NCI-H748 treated with DMSO at 0.1 percent for 48 hours (cell line): ENCODE data around the gene MGAT4A.

ENCODE experiments used
- DNase-seq: peaks from one replicate; lab custom pipeline; 2025; lab: John Stamatoyannopoulos, UW

Gene MGAT4A

DNA sequence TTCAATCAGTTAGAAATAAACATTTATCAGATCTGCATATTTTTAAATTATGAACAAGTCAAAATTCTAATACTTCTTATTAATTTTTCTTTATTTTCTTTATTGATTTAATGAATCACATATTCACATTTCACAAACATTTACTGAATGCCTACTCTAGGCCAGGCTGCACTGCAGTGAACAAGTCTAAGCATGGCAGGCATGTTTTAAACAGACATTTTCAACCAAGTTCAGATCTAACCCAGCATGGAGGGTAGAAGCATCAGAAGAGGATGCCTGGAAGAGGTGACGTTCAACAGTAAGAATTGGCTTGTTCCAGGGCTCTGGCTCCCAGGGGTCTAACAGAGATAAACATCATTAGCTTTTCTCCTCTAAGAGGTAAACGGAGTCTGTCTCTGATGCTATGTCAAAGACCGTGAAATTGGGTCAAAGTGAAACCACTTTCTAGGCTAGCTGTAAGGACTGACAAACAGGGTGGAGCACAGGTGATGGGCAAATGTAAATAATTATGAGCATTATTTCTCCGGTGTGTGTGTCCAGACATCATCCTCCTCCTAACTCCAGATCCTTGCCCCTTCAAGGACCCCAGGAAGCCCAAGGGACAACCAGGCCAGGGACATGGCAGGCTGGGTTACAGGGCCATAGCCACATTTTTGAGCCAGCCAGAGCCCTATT, 72.0 kb downstream of the MGAT4A start:
- no peak for DNase-seq

GRCh38 chr2:98656800-98657199, 74.1 kb downstream of the MGAT4A start:
- no peak for DNase-seq

DNA sequence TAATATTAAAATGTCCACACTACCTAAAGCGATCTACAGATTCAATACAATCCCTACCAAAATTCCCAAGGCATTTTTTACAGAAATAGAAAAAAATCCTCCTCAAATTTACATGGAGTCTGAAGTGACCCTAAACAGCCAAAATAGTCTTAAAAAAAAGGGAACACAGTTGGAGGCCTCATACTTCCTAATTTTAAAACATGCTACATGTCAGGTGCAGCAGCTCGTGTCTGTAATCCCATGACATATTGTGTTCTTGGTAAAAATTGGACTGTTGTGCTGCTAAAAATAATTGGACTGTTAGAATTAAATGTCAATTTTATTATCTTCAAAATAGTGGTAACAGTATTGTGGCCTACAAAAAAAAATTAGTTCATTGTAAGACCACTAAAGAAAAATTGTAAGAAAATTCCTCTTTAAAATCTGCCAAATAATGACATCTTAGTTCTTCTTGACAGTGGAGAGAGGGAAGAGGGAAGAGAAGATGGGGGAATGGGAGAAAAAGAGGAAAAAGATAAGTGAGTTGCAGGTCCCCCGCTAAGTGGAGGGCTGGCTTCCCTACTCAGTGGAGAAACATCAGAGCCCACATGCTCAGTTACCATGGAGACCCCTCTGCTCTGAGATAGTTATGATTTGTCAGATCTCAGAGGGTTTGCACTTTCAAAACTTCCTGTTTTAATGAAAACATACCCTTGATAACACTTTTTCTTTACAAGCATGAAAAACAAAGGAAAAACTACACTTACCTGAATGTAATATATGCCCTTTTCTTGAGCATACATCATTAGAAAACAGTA, 76.0 kb downstream of the MGAT4A start:
- no peak for DNase-seq

- DNase-seq = no peak
Observed at GRCh38 chr2:98650998-98651397, 79.9 kb downstream of the MGAT4A start.

DNA sequence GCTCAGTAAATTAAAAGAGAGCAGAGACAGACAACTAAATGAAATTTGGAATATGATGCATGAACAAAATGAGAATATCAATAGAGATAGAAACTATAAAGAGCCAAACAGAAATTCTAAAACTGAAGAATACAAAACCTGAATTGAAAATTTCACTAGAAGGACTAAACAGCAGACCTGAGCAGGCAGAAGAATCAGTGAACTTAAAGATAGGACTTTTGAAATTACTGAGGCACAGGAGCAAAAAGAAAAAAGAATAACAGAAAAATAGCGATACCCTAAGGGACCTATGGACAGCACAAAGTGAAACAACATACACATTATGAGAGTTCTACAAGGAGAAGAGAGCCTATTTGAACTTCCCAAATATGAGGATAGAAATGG, 80.9 kb downstream of the MGAT4A start:
- DNase-seq = no peak

- peak; percentile 79 for DNase-seq
Observed at GRCh38 chr2:98649135-98649991, 81.6 kb downstream of the MGAT4A start.

GRCh38 chr2:98648451-98648850, 82.5 kb downstream of the MGAT4A start:
- DNase-seq = no peak

DNA sequence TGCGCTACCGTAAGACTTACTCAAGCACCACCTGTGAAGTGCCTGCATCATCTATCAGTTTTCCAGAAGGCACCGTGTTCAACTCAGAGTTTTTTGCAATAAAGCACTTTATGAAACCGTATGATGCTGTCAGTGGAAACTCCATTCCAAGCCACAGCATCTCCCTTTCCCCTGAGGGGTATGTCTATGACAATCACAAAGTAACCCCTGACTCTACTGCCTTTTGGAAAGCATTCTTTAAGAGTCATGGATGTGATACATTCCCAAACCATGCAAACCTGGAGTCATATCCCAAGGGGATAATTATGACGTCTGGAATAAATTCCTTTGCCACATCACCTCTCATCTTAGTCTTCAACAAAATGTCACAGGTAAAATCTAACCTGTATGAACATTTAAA, 83.3 kb downstream of the MGAT4A start:
- DNase-seq = no peak

DNA sequence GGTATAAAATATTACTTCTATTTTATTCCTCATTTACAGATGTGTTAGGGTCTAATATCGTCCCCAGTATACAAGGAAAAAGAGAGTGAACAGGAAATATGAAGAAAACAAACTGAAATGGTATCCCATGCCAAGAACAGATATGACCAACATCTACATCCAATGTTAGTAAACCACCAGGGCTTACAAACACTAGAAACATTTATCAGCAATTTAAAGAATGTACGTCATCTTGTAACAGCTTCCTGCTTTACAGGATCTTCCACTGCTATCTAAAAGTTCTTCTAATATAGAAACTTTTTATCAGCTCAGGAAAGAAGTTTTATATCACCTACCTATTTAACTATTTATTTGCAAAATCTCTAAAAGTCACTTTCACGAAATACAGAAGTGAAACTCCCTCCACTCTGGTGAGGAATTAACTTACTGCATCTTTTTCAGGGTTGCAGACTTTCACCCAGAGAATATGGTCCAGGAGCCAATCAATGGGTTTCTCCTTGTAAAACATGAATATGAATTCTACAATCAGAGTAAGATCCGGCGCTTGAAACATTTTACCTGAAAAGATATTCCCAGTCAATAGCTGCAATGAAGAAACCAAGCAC, 87.3 kb downstream of the MGAT4A start:
- DNase-seq = no peak

GRCh38 chr2:98637401-98638147, 93.4 kb downstream of the MGAT4A start:
- no peak for DNase-seq

GRCh38 chr2:98634406-98635092, 96.4 kb downstream of the MGAT4A start:
- no peak for DNase-seq

GRCh38 chr2:98632351-98632750, 98.6 kb downstream of the MGAT4A start:
- no peak for DNase-seq

GRCh38 chr2:98623657-98624056, 107.3 kb downstream of the MGAT4A start:
- DNase-seq = no peak

GRCh38 chr2:98617149-98617548, 113.8 kb downstream of the MGAT4A start:
- DNase-seq = no peak

GRCh38 chr2:98615481-98615880, 115.5 kb downstream of the MGAT4A start:
- DNase-seq = no peak

DNA sequence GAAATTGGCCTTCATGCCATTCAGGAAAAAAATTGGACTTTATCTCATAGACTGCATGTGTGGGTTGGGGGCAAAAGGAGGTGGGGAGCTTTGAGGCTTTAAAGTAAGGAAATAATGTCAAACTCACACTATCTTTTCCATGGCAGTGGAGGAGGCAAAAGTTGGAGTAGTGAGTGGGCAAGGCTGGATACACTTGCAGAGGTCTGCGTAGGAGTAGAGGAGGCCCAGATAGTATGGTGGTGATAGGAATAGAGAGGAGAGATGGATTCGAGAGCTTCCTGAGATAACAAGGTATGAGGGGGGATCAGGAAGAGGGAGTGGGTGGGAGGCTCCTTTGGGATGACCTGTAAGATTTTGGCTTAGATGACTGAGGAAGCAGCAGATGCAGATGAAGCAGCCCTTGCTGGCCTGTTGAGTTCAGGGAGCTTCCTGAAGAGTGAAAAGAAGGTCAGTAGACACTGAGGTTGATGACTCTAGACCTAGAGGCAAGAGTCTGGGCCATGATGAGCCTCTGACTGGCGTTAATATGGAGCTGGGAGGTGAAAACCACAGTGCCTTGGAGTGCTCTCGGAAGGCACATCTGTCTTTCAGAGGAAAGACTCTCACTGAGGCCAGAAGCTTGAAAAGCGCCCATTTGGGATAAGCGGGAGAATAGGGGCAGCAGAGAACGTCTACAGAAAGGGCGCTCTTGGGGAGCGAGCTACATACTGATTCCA, 116.8 kb downstream of the MGAT4A start:
- DNase-seq = no peak

DNA sequence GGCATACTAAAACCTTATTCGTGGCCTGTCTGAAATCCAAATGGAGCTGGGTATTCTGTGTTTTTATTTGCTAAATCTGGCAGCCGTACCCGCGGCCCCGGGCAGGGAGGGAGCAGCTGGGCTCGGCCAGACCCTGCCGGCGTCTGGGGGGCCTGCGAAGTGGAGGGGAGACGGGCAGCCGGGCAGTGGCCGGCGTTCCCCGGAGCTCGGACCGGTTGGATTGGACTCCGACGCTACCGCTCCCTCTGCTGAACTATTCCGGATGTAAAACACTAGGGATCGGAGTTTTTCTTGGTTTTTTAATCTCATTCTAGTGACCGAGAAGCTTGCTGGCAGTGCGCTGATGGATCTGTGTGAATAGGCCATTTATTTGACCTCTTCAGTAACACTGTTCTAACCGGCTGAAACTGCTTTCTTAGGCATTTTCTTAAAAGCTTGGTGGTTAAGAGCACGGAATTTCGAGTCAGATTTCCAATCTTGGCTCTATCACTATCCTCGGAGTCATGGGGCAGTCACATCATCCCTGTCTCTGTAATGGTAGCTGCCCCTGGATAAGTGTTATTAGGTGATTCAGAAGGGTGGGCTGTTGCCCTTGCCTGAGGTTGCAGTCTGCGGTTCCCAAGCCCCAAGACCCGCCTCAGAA, 121.8 kb downstream of the MGAT4A start:
- DNase-seq = no peak

DNA sequence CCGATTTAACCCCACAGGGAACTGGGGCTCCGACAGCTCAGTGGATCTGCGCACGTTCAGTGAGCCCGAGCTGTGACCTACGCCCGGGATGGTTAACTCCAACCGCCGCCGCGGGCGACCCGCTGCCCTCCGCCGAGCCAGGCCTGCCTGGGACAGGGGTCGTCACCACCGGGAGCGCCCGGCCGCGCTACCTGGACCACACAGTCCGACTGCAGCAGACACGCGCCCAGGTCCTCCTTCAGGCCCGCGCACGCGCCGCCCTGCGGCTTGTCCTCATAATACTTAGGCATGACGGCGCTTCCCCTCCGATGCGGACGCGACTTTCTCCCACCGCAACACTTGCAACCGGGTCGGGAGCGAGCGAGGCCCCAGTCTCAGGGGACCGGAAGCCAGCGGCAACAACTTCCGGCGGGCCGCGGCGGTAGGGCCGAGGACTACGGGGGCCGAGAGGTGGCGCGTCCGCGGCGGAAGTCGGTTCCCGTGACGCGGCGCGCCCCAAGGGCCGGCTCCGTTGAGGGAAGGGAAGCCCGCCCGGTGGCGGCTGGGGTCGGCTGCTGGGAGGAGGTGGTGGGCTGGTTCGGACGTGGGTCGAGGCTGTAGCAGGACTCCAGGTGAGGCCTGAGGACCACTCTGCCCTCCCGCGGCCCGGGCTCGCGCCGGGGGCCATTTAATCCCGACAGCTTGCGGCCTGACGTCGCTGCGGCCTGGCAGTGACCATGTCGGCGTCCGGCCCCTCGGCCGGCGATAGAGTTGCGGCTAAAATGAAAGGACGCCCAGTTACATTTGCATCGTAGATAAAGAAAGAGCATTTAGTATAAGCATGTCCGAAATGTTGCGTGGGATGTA, 122.6 kb downstream of the MGAT4A start, which contains the start of the genes COA5 and UNC50:
Gene COA5, minus strand, starts transcription at position 397 of the 846 bp plus-strand sequence. Its CDS starts 107 bp downstream, at position 290.
Gene UNC50, plus strand, starts transcription at position 474 of the 846 bp plus-strand sequence. CDS start 1,171 bp downstream, outside the sequence.
- peak; percentile 59 for DNase-seq

GRCh38 chr2:98607741-98608115, 123.2 kb downstream of the MGAT4A start:
- DNase-seq = no peak
